Transverse colon (tissue), 4 donors: Measurements from ENCODE around the gene TMEM17. TPM values are rescaled to one million over a fixed set of nuclear protein-coding genes. Genes with fewer than 3 reads are reported as not detected.
"Not testable (repeated sequence)": the region's sequence is repeated elsewhere in the genome, so short reads cannot be mapped to it uniquely, and the experiment has no call there.

Source experiments
- DNase-seq: peaks from one replicate; pipeline ENCODE4 v3.0.0-alpha.2; 2019
- H3K27ac ChIP-seq, 4 donors: fragments of 200-600 bp; sonication (generic); 2 replicates each; pipeline ENCODE4 v1.5.1; 2016 to 2018; ENCODE audit warnings: inconsistent platforms in 4 of 4
- H3K27me3 ChIP-seq: fragments of 200-600 bp; sonication (generic); 2 replicates; pipeline ENCODE4 v1.5.1; 2017; ENCODE audit warnings: inconsistent platforms
- H3K36me3 ChIP-seq, 4 donors: fragments of 200-600 bp; sonication (generic); 2 replicates each; pipeline ENCODE4 v1.5.1; 2017 to 2019; ENCODE audit warnings: inconsistent platforms in 4 of 4
- H3K4me1 ChIP-seq, 4 donors: fragments of 200-600 bp; sonication (generic); 2 replicates each; pipeline ENCODE4 v1.5.1; 2017 to 2020; ENCODE audit warnings: inconsistent platforms in 4 of 4
- H3K4me3 ChIP-seq, 4 donors: fragments of 200-600 bp; sonication (generic); 1 replicate in 1 of 4; 2 replicates in 3 of 4; pipeline versions ENCODE4 v1.5.1 to v1.6.1; 2017 to 2019; ENCODE audit warnings: inconsistent platforms in 4 of 4
- H3K9me3 ChIP-seq, 2 donors: fragments of 200-600 bp; sonication (generic); 2 replicates each; pipeline ENCODE4 v1.5.1; 2017 to 2019; ENCODE audit warnings: inconsistent platforms in 2 of 2
- EP300 ChIP-seq: sonication (generic); formaldehyde crosslinking; IDR thresholded peaks from one replicate; pipeline ENCODE4 v1.6.1; 2017; ENCODE audit warnings: antibody characterized with exemption, low read depth
- POLR2A ChIP-seq: fragments of 450-650 bp; IDR thresholded peaks from one replicate; pipeline ENCODE4 v1.6.1; 2016; ENCODE audit warnings: antibody characterized with exemption, mild to moderate bottlenecking, moderate library complexity
- POLR2AphosphoS5 ChIP-seq, 3 donors: sonication (generic); formaldehyde crosslinking; IDR thresholded peaks; one replicate each; pipeline ENCODE4 v1.6.1; 2016; ENCODE audit warnings: antibody characterized with exemption in 3 of 3
- WGBS, 2 donors: methylation state at CpG; one replicate each; pipeline ENCODE4 v1.1.5; 2018; ENCODE audit warnings: low coverage in 1 of 2; 5-methylcytosine and 5-hydroxymethylcytosine counted together
- in situ Hi-C, 4 donors: fragments of 200-750 bp; cut with MboI; loops; one replicate each; pipeline versions ENCODE4 v1.15.0 to v1.15.1; 2017; ENCODE audit warnings: low sequenced_read_pairs in 3 of 4, low pct_ligation_motif_present in 1 of 4, low pct_unique_long_range_greater_than_20kb in 1 of 4
- intact Hi-C: fragments of 100-400 bp; cut with DNase I; formaldehyde crosslinking; loops from one replicate; pipeline ENCODE4 v1.15.1; 2023; ENCODE audit warnings: low total_unique reads
- total RNA-seq, 4 donors: library from RNA; depleted of rRNA; stranded (reverse); fragments of >200 nt; gene quantifications; one replicate each; pipeline ENCODE4 v1.1.0, GENCODE V29; 2016
- TF ChIP-seq, protein P1 (sequence below), 5 experiments: fragments of 200-600 bp in 3 of 5; fragments of 450-650 bp in 2 of 5; sonication (generic) in 3 of 5; IDR thresholded peaks; 1 replicate in 2 of 5; 2 replicates in 3 of 5; pipeline ENCODE4 v1.5.1; 2016 to 2017; ENCODE audit warnings: antibody characterized with exemption in 5 of 5, inconsistent platforms in 3 of 5, mild to moderate bottlenecking in 2 of 5, moderate library complexity in 1 of 5

The TMEM17 gene
- total RNA-seq, 4 donors from 2014 or later: 0.96 to 1.4 TPM; not detected in 2

DNA sequence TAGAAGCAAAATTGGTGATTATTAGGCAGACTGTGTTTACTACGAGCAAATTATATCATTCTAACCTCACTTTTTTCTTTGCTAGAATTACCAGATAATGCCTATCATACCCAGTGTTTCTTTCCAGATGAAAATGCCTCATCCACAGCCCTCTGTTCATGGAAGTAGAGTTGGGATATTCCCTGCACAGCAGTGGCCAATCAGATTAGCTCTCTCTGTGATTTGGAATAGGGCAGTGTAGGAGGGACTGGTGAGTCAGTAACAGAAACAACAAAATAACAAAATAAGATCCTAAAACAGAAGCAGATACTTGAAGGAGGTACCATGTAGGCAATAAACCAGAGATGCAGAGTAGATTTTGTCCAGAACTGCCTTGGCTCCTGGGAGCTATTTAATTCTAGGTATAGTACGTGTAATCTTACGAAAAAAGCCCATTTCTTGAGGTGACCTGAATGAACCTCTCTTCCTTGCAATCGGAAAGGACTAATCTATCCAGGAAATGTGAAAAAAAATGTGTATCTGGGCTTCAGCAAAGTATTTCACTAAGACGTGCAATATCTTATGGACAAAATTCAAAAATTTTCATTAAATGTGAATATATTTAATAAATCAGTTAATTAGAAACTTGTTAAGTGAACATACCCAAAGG, 18.4 kb upstream of the TMEM17 start:
- H3K9me3 ChIP-seq: no peaks in the 10 kb centered on the region
- no peak overlapping the region for H3K4me3 ChIP-seq
- intact Hi-C loops: no loop called here
- DNase-seq: no peak
- H3K27me3 ChIP-seq: no peaks in the 10 kb centered on the region
- H3K36me3 ChIP-seq: no peaks in the 10 kb centered on the region
- peaks cover 0 to 7% (median 0%) of the 10 kb centered on the region in 4 donors for H3K4me1 ChIP-seq
- H3K27ac ChIP-seq: no peak overlapping the region
- in situ Hi-C loops: no loop called here
- 89 to 90% methylated on average over 5 of the region's 5 CpGs for WGBS, 2 donors
- no peak for TF ChIP-seq POLR2AphosphoS5 (IDR thresholded peaks at IDR 0.05)
- no peak for TF ChIP-seq POLR2A
- TF ChIP-seq, protein P1, sequence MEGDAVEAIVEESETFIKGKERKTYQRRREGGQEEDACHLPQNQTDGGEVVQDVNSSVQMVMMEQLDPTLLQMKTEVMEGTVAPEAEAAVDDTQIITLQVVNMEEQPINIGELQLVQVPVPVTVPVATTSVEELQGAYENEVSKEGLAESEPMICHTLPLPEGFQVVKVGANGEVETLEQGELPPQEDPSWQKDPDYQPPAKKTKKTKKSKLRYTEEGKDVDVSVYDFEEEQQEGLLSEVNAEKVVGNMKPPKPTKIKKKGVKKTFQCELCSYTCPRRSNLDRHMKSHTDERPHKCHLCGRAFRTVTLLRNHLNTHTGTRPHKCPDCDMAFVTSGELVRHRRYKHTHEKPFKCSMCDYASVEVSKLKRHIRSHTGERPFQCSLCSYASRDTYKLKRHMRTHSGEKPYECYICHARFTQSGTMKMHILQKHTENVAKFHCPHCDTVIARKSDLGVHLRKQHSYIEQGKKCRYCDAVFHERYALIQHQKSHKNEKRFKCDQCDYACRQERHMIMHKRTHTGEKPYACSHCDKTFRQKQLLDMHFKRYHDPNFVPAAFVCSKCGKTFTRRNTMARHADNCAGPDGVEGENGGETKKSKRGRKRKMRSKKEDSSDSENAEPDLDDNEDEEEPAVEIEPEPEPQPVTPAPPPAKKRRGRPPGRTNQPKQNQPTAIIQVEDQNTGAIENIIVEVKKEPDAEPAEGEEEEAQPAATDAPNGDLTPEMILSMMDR (IDR thresholded peaks at IDR 0.05): no peak
- TF ChIP-seq EP300: no peak

DNA sequence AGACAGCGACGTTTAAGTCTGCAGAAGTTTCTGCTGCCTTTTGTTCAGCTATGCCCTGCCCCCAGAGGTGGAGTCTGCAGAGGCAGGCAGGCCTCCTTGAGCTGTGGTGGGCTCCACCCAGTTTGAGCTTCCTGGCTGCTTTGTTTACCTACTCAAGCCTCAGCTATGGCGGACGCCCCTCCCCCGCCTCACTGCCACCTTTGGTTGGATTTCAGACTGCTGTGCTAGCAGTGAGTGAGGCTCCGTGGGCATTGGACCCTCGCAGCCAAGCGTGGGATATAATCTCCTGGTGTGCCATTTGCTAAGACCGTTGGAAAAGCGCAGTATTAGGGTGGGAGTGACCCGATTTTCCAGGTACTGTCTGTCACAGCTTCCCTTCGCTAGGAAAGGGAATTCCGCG, 15.1 kb upstream of the TMEM17 start:
- DNase-seq, intact Hi-C loops: not testable (repeated sequence)

DNA sequence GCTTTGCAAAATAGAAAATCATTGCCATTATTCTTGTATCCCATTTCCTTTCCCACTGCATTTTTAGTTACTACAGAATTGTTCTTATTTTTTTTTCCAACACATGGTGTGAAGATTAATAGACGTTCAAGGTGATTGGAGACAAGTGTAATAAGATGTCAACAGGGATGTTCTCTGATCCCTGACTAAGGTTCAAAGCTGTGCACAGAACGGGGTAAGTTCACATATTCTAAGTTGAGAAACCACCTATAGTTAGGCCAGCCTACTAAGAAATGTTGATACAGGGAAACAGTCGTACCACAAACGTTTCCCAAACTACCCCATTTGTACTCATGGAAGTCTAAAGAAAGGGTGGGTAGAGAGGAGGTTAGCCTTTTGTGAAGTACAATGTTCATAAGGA, 6.4 kb upstream of the TMEM17 start:
- Histone ChIP-seq H3K27me3 (no peaks in the 10 kb centered on the region), H3K36me3 (no peaks in the 10 kb centered on the region), H3K27ac (no peak overlapping the region), H3K9me3 (no peaks in the 10 kb centered on the region), H3K4me1 (no peaks in the 10 kb centered on the region), H3K4me3 (no peak overlapping the region)
- in situ Hi-C loops (no loop called here), intact Hi-C loops (no loop called here)
- no peak for TF ChIP-seq EP300
- no peak for TF ChIP-seq POLR2AphosphoS5 (IDR thresholded peaks at IDR 0.05)
- DNase-seq: no peak
- WGBS, 2 donors: 79 to 91% methylated on average over 4 of the region's 4 CpGs

More for the DNA sequence above, 15.1 kb upstream of the TMEM17 start:
- WGBS, 2 donors: 94% methylated on average over 14 of the region's 14 CpGs; no CpG with 5 or more reads in 1 of the 2 donors
- H3K9me3 ChIP-seq, H3K36me3 ChIP-seq, H3K4me3 ChIP-seq, in situ Hi-C loops, H3K27ac ChIP-seq, H3K27me3 ChIP-seq, H3K4me1 ChIP-seq: not testable (repeated sequence)

DNA sequence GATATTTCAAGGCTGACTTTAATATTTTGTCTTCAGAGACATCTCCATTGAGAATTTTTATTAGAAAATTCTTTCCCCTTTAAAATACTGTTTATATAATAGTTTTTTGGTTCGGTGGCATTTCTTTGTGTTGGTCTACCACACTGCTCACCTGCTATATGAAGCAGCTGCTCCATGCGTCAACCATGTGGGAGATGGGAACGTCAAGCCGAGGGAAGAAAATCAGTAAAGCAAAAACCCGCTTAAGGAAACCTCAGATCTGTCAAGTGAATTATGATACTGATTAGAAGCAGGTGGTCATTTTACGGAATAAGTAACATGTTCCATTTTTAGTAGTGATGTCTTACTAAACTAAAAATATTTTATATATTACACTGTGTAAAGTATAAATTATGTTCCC, 5.6 kb upstream of the TMEM17 start:
- intact Hi-C loops (no loop called here), in situ Hi-C loops (no loop called here)
- Histone ChIP-seq H3K27ac (no peak overlapping the region), H3K9me3 (no peaks in the 10 kb centered on the region), H3K4me3 (no peak overlapping the region), H3K4me1 (peaks cover 0 to 4% (median 2%) of the 10 kb centered on the region in 4 donors), H3K36me3 (no peaks in the 10 kb centered on the region), H3K27me3 (no peaks in the 10 kb centered on the region)
- TF ChIP-seq POLR2A: no peak
- TF ChIP-seq, protein P1 (IDR thresholded peaks at IDR 0.05): no peak
- TF ChIP-seq EP300: no peak
- TF ChIP-seq POLR2AphosphoS5 (IDR thresholded peaks at IDR 0.05): no peak
- no peak for DNase-seq
- 72% methylated on average over 6 of the region's 6 CpGs for WGBS, 2 donors

DNA sequence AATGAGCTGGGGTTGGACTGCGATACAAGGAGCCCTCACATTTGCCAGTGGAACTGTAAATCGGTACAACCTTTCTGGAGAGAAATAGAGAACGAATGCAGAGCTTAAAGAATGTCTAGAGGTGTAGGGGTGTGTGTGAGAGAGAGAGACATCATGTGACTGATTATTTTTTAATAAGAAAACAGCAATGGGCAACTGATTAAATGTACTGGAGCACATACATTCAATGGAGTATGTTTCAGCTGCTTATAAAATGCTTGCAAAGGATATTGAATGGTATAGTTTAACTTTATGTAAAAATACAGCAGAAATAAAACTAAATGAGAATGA, 391 bp upstream of the TMEM17 start:
- Histone ChIP-seq H3K27me3 (no peaks in the 10 kb centered on the region), H3K27ac (peak overlapping the region; percentile 86 to 93 (median 88)), H3K4me1 (peaks cover 0 to 13% (median 9%) of the 10 kb centered on the region in 4 donors), H3K36me3 (no peaks in the 10 kb centered on the region), H3K9me3 (no peaks in the 10 kb centered on the region), H3K4me3 (peak overlapping the region in 3 of 4 donors; percentile 60 to 76 (median 66))
- no peak for TF ChIP-seq EP300
- TF ChIP-seq, protein P1 (IDR thresholded peaks at IDR 0.05): no peak
- TF ChIP-seq POLR2AphosphoS5 (IDR thresholded peaks at IDR 0.05): no peak
- no peak for TF ChIP-seq POLR2A
- intact Hi-C loops: no loop called here
- in situ Hi-C loops: no loop called here
- WGBS, 2 donors: 0% methylated on average over 3 of the region's 3 CpGs; no CpG with 5 or more reads in 1 of the 2 donors
- DNase-seq: no peak
